IMR-90 (cell line): ENCODE data around the gene SRI. TPM values are rescaled to one million over a fixed set of nuclear protein-coding genes. Genes with fewer than 3 reads are reported as not detected.

ENCODE experiments used
- ATAC-seq: fragments of 200-7000 bp; cut with Tn5 transposase; 2 replicates; pipeline ENCODE4 v1.9.1; 2020; ENCODE audit warnings: low read depth, mild to moderate bottlenecking, moderate library complexity
- Bru-seq: library from RNA; stranded (reverse); fragments of 400-500 nt; gene quantifications from one replicate; lab custom pipeline; 2021; lab: Mats Ljungman, UMichigan
- BruChase-seq, 2 experiments: library from RNA; stranded (reverse); fragments of 400-500 nt; gene quantifications; one replicate each; lab custom pipeline; 2021; lab: Mats Ljungman, UMichigan
- BruUV-seq: library from RNA; stranded (reverse); fragments of 400-500 nt; replicated peaks from 2 replicates; lab custom pipeline; 2021; lab: Mats Ljungman, UMichigan
- CTCF ChIA-PET: fragments of 300-600 bp; formaldehyde crosslinking; extraction: SDS; loops from one replicate; lab custom pipeline; 2021; ENCODE audit warnings: antibody characterized with exemption; lab: Yijun Ruan, JAX
- POLR2A ChIA-PET: fragments of 300-600 bp; sonication (Branson Sonifier 250); formaldehyde crosslinking; loops from one replicate; lab custom pipeline; 2022; ENCODE audit warnings: antibody characterized with exemption; ENCODE audit not compliant: unreplicated experiment; lab: Charles Lee
- DNase-seq: peaks from one replicate; pipeline ENCODE4 v3.0.0; 2013
- H2AFZ ChIP-seq: replicated peaks from 2 replicates; pipeline ENCODE3; 2013; ENCODE audit warnings: low read length, mild to moderate bottlenecking; ENCODE audit not compliant: poor library complexity
- H2AK5ac ChIP-seq: 2 replicates; pipeline ENCODE4 v1.6.1; 2013; ENCODE audit warnings: low read depth, low read length, inconsistent platforms
- H2AK9ac ChIP-seq: replicated peaks from 2 replicates; pipeline ENCODE3; 2013; ENCODE audit warnings: mild to moderate bottlenecking, low read depth, low read length, moderate library complexity; ENCODE audit not compliant: poor library complexity
- H2BK120ac ChIP-seq: 2 replicates; pipeline ENCODE4 v1.6.1; 2013; ENCODE audit warnings: low read depth, low read length, inconsistent platforms
- H2BK15ac ChIP-seq: 3 replicates; pipeline ENCODE4 v1.6.1; 2013; ENCODE audit warnings: low read depth, low read length, inconsistent platforms
- H2BK20ac ChIP-seq: 2 replicates; pipeline ENCODE4 v1.6.1; 2013; ENCODE audit warnings: low read depth, mild to moderate bottlenecking, inconsistent platforms, low read length, moderate library complexity
- H2BK5ac ChIP-seq: 2 replicates; pipeline ENCODE4 v1.6.1; 2013; ENCODE audit warnings: mild to moderate bottlenecking, low read depth, low read length, inconsistent platforms; ENCODE audit not compliant: poor library complexity, severe bottlenecking
- H3K14ac ChIP-seq: replicated peaks from 2 replicates; pipeline ENCODE4 v1.6.1; 2013; ENCODE audit warnings: low read depth, low read length, inconsistent platforms
- H3K18ac ChIP-seq: 2 replicates; pipeline ENCODE4 v1.6.1; 2013; ENCODE audit warnings: low read depth, low read length, control low read depth
- H3K23ac ChIP-seq: 2 replicates; pipeline ENCODE4 v1.6.1; 2013; ENCODE audit warnings: low read depth, low read length, inconsistent platforms
- H3K27ac ChIP-seq: 2 replicates; pipeline ENCODE4 v1.5.1; 2013; ENCODE audit warnings: mild to moderate bottlenecking, control low read depth, low read length; ENCODE audit not compliant: insufficient read depth
- H3K27me3 ChIP-seq: 2 replicates; pipeline ENCODE4 v1.6.1; 2013; ENCODE audit warnings: low read length; ENCODE audit not compliant: control insufficient read depth, insufficient read depth
- H3K36me3 ChIP-seq: 2 replicates; pipeline ENCODE4 v1.6.1; 2013; ENCODE audit warnings: low read length, mixed read lengths; ENCODE audit not compliant: control insufficient read depth, insufficient read depth
- H3K4ac ChIP-seq: 2 replicates; pipeline ENCODE4 v1.6.1; 2013; ENCODE audit warnings: low read depth, low read length, inconsistent platforms
- H3K4me1 ChIP-seq: 2 replicates; pipeline ENCODE4 v1.6.1; 2013; ENCODE audit warnings: low read length, mixed read lengths; ENCODE audit not compliant: control insufficient read depth, insufficient read depth
- H3K4me2 ChIP-seq: 2 replicates; pipeline ENCODE4 v1.6.1; 2013; ENCODE audit warnings: low read depth, mild to moderate bottlenecking, control low read depth, low read length, moderate library complexity
- H3K4me3 ChIP-seq: 2 replicates; pipeline ENCODE4 v1.5.1; 2013; ENCODE audit warnings: low read depth, mild to moderate bottlenecking, control low read depth, low read length, moderate library complexity; ENCODE audit not compliant: insufficient read depth
- H3K56ac ChIP-seq: 2 replicates; pipeline ENCODE4 v1.6.1; 2013; ENCODE audit warnings: low read length, inconsistent platforms; ENCODE audit not compliant: insufficient read depth; ENCODE audit errors: extremely low read depth
- H3K79me1 ChIP-seq, 2 experiments: 2 replicates each; pipeline ENCODE4 v1.6.1; 2013; ENCODE audit warnings: low read length in 2 of 2, inconsistent platforms in 1 of 2, low read depth in 1 of 2
- H3K9ac ChIP-seq: 2 replicates; pipeline ENCODE4 v1.6.1; 2013; ENCODE audit warnings: low read depth, low read length, control low read depth
- H3K9me1 ChIP-seq: 2 replicates; pipeline ENCODE4 v1.6.1; 2013; ENCODE audit warnings: low read length, inconsistent platforms; ENCODE audit not compliant: insufficient read depth
- H3K9me3 ChIP-seq: 2 replicates; pipeline ENCODE4 v1.6.1; 2013; ENCODE audit warnings: low read length; ENCODE audit not compliant: control insufficient read depth, insufficient read depth
- H4K20me1 ChIP-seq: 2 replicates; pipeline ENCODE4 v1.6.1; 2013; ENCODE audit warnings: low read length, inconsistent platforms; ENCODE audit not compliant: insufficient read depth
- H4K5ac ChIP-seq: 2 replicates; pipeline ENCODE4 v1.6.1; 2013; ENCODE audit warnings: mild to moderate bottlenecking, low read depth, low read length, control low read depth
- H4K8ac ChIP-seq, 2 experiments: 2 replicates each; pipeline ENCODE4 v1.6.1; 2013; ENCODE audit warnings: low read depth in 2 of 2, low read length in 2 of 2, control low read depth in 1 of 2, inconsistent platforms in 1 of 2
- H4K91ac ChIP-seq: 2 replicates; pipeline ENCODE4 v1.6.1; 2013; ENCODE audit warnings: low read depth, low read length, inconsistent platforms; ENCODE audit not compliant: insufficient read depth
- BHLHE40 ChIP-seq: fragments of 150-350 bp; IDR thresholded peaks from 2 replicates; pipeline ENCODE4 v1.6.1; 2016; ENCODE audit warnings: mild to moderate bottlenecking, low read depth, low read length
- CEBPB ChIP-seq: IDR thresholded peaks from 2 replicates; pipeline ENCODE4 v1.6.1; 2012; ENCODE audit warnings: low read depth, low read length, improper control_type of control experiment
- CHD1 ChIP-seq: IDR thresholded peaks from 2 replicates; pipeline ENCODE4 v1.6.1; 2012; ENCODE audit warnings: low read depth, low read length, improper control_type of control experiment
- MAZ ChIP-seq: IDR thresholded peaks from 2 replicates; pipeline ENCODE4 v1.6.1; 2012; ENCODE audit warnings: low read depth, mild to moderate bottlenecking, low read length, improper control_type of control experiment, moderate library complexity, borderline replicate concordance
- MXI1 ChIP-seq: IDR thresholded peaks from 2 replicates; pipeline ENCODE4 v1.6.1; 2012; ENCODE audit warnings: low read depth, mild to moderate bottlenecking, low read length, moderate library complexity, borderline replicate concordance
- POLR2A ChIP-seq: IDR thresholded peaks from 2 replicates; pipeline ENCODE4 v1.6.1; 2012; ENCODE audit warnings: mild to moderate bottlenecking, low read depth, low read length
- RAD21 ChIP-seq: IDR thresholded peaks from 2 replicates; pipeline ENCODE4 v1.6.1; 2012; ENCODE audit warnings: low read length, improper control_type of control experiment
- RCOR1 ChIP-seq: IDR thresholded peaks from 2 replicates; pipeline ENCODE4 v1.6.1; 2012; ENCODE audit warnings: mild to moderate bottlenecking, low read length, improper control_type of control experiment; ENCODE audit not compliant: insufficient replicate concordance
- RFX5 ChIP-seq: IDR thresholded peaks from 2 replicates; pipeline ENCODE4 v1.8.0; 2012; ENCODE audit warnings: low read depth, mild to moderate bottlenecking, low read length, moderate library complexity
- USF2 ChIP-seq: fragments of 150-350 bp; IDR thresholded peaks from 2 replicates; pipeline ENCODE4 v1.6.1; 2017; ENCODE audit warnings: mild to moderate bottlenecking, antibody characterized with exemption, low read length, low read depth
- WGBS, 2 experiments: methylation state at CpG; one replicate each; pipeline versions ENCODE4 v1.1.5 to v1.1.7; 2013; ENCODE audit warnings: missing lambda C conversion rate in 2 of 2; ENCODE audit not compliant: insufficient read length in 1 of 2; ENCODE audit errors: extremely low coverage in 2 of 2; 5-methylcytosine and 5-hydroxymethylcytosine counted together
- dilution Hi-C: fragments of 300-500 bp; cut with HindIII; formaldehyde crosslinking; loops from one replicate; pipeline ENCODE4 v1.14.3; 2018; ENCODE audit warnings: low sequenced_read_pairs; ENCODE audit not compliant: unreplicated experiment
- in situ Hi-C: fragments of 300-500 bp; cut with MboI; formaldehyde crosslinking; loops from 3 replicates; pipeline ENCODE4 v1.14.3; 2019; ENCODE audit warnings: low sequenced_read_pairs, inconsistent platforms, mixed read lengths
- intact Hi-C: fragments of 100-400 bp; cut with micrococcal nuclease; formaldehyde crosslinking; loops from 2 replicates; pipeline ENCODE4 v1.10.0; 2022
- long read RNA-seq: library from polyadenylated mRNA; unstranded; transcript quantifications from one replicate; pipeline ENCODE4 v2.0.0, GENCODE V29; 2021; ENCODE audit not compliant: unreplicated experiment
- polyA plus RNA-seq, 3 experiments: library from polyadenylated mRNA; depleted of rRNA; stranded (reverse); fragments of >200 nt; gene quantifications; 2 replicates each; pipeline ENCODE4 v1.2.3, GENCODE V29; 2012; ENCODE audit warnings: low replicate concordance in 1 of 3
- total RNA-seq: library from RNA; depleted of rRNA; stranded (reverse); fragments of >200 nt; gene quantifications from 2 replicates; pipeline ENCODE4 v1.2.3, GENCODE V29; 2012; rRNA removed
- TF ChIP-seq, protein P1 (sequence below): conservative IDR thresholded peaks from 2 replicates; pipeline ENCODE4 v1.5.1; 2012; ENCODE audit warnings: mild to moderate bottlenecking, low read depth, low read length, improper control_type of control experiment

Gene SRI, protein sequence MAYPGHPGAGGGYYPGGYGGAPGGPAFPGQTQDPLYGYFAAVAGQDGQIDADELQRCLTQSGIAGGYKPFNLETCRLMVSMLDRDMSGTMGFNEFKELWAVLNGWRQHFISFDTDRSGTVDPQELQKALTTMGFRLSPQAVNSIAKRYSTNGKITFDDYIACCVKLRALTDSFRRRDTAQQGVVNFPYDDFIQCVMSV
- 83.3 and 111 TPM in 2 replicates for total RNA-seq
- 115 and 126 TPM in 2 replicates for polyA plus RNA-seq (2012; rRNA removed)
- polyA plus RNA-seq (2012; cell fraction: cytosol; rRNA removed) = 17.9 and 26.0 TPM in 2 replicates
- polyA plus RNA-seq (2012; cell fraction: nucleus; rRNA removed; ENCODE audit: low replicate concordance) = 7.7 and 72.2 TPM in 2 replicates
- percentile 66 among the genes with signal in this experiment for Bru-seq, nascent RNA
- percentile 52 among the genes with signal in this experiment for BruChase-seq, experiment 1, labeled RNA remaining after a 6-hour chase
- percentile 45 among the genes with signal in this experiment for BruChase-seq, experiment 2, labeled RNA remaining after a 2-hour chase
- long read RNA-seq, transcript SRI-201 (8 exons, 2,010 nt) = major isoform, 124 of 141 reads
- long read RNA-seq, partial matches to known transcripts = 12 of 141 reads
- long read RNA-seq, other reads (novel, unspliced or antisense) = 5 of 141 reads

- H3K4me2 ChIP-seq = peak within 1 kb of the TSS; percentile 97
- peak within 1 kb of the TSS; percentile 95 for H3K14ac ChIP-seq
- peak within 1 kb of the TSS; percentile 97 for H2AFZ ChIP-seq
- H3K9me3 ChIP-seq = no peaks in the 10 kb centered on the region
- H2BK15ac ChIP-seq = no peak within 1 kb of the TSS
- WGBS, 2 experiments = 0% methylated on average over 10 of the region's 75 CpGs; no CpG with 5 or more reads in 1 of the 2 experiments
- H4K91ac ChIP-seq = peak within 1 kb of the TSS; percentile 97
- H2BK5ac ChIP-seq = peak within 1 kb of the TSS; percentile 99
- peak within 1 kb of the TSS; percentile 98 for H4K5ac ChIP-seq
- no peaks in the 10 kb centered on the region for H3K27me3 ChIP-seq
- POLR2A ChIA-PET = interaction anchor here (0.6 kb wide), 1 partner anchor 258 kb away, joined by 3 read pairs; no protein-coding TSS in a partner anchor
- peaks cover 3% of the 10 kb centered on the region; the same call in 1 of the 2 replicates for H4K20me1 ChIP-seq
- CTCF ChIA-PET = interaction anchor here (0.6 to 1.2 kb wide), 4 partner anchors 9 to 506 kb away, joined by 3 to 4 read pairs (median 4); no protein-coding TSS in a partner anchor
- H2BK20ac ChIP-seq = peak within 1 kb of the TSS; percentile 93
- intact Hi-C loops = no loop called here
- H2AK5ac ChIP-seq = no peak within 1 kb of the TSS
- H3K9me1 ChIP-seq = peaks cover 3% of the 10 kb centered on the region
- H2AK9ac ChIP-seq = peak within 1 kb of the TSS; percentile 86
- ATAC-seq (peak; percentile 98), DNase-seq (peak; percentile 72)
- H3K9ac ChIP-seq = peak within 1 kb of the TSS; percentile 92
- H3K79me1 ChIP-seq = peaks cover 17 to 27% of the 10 kb centered on the region in 2 experiments
- peak within 1 kb of the TSS; percentile 95 for H3K4ac ChIP-seq
- peak within 1 kb of the TSS; percentile 89 for H3K4me3 ChIP-seq
- H3K4me1 ChIP-seq = peaks cover 2% of the 10 kb centered on the region; the same call in 1 of the 2 replicates
- H4K8ac ChIP-seq = peak within 1 kb of the TSS; percentile 74 to 95; a peak in 3 of 4 replicates
- peak within 1 kb of the TSS; percentile 79 for H3K56ac ChIP-seq
- H3K18ac ChIP-seq = peak within 1 kb of the TSS; percentile 98
- H3K27ac ChIP-seq = peak within 1 kb of the TSS; percentile 99
- dilution Hi-C loops = no loop called here
- peak within 1 kb of the TSS; percentile 99 for H2BK120ac ChIP-seq
- peaks cover 7% of the 10 kb centered on the region for H3K36me3 ChIP-seq
- in situ Hi-C loops = no loop called here
- no TSS peak for BruUV-seq
- H3K23ac ChIP-seq = peak within 1 kb of the TSS; percentile 60
- peak; percentile 49; the same call in 1 of the 2 replicates for TF ChIP-seq POLR2A
- TF ChIP-seq BHLHE40 = peak; percentile 97
- no peak for TF ChIP-seq RAD21
- TF ChIP-seq RCOR1 = no peak
- TF ChIP-seq CEBPB = no peak
- TF ChIP-seq, protein P1, sequence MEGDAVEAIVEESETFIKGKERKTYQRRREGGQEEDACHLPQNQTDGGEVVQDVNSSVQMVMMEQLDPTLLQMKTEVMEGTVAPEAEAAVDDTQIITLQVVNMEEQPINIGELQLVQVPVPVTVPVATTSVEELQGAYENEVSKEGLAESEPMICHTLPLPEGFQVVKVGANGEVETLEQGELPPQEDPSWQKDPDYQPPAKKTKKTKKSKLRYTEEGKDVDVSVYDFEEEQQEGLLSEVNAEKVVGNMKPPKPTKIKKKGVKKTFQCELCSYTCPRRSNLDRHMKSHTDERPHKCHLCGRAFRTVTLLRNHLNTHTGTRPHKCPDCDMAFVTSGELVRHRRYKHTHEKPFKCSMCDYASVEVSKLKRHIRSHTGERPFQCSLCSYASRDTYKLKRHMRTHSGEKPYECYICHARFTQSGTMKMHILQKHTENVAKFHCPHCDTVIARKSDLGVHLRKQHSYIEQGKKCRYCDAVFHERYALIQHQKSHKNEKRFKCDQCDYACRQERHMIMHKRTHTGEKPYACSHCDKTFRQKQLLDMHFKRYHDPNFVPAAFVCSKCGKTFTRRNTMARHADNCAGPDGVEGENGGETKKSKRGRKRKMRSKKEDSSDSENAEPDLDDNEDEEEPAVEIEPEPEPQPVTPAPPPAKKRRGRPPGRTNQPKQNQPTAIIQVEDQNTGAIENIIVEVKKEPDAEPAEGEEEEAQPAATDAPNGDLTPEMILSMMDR = peak; percentile 60
- peak; percentile 95; the same call in 1 of the 2 replicates for TF ChIP-seq CHD1
- no peak for TF ChIP-seq RFX5
- peak; percentile 88; the same call in 1 of the 2 replicates for TF ChIP-seq MXI1
- TF ChIP-seq USF2 = no peak
- no peak for TF ChIP-seq MAZ
Observed at GRCh38 chr7:88219781-88220747, at the start of gene SRI. SRI (minus strand) TSS chr7:88220038; CDS start chr7:88220026, 12 bp downstream.
